GM12872 (cell line): ENCODE data around the gene CCDC24.
A peak's percentile ranks its signal among the peaks of the same experiment; 100 is the strongest.

Experiments used
- CTCF ChIP-seq: IDR thresholded peaks from 3 replicates; pipeline ENCODE4 v1.5.1; 2011; ENCODE audit warnings: low read depth, mild to moderate bottlenecking, low read length, moderate library complexity; ENCODE audit not compliant: insufficient read depth

The CCDC24 gene

GRCh38 chr1:44024903-44025525 is 33.6 kb downstream of the CCDC24 start:
- no peak for TF ChIP-seq CTCF

GRCh38 chr1:44025816-44026215 is 34.4 kb downstream of the CCDC24 start:
- no peak for TF ChIP-seq CTCF

- no peak for TF ChIP-seq CTCF
These were observed 35.9 kb downstream of the CCDC24 start for GRCh38 chr1:44027320-44027719.

- TF ChIP-seq CTCF: no peak
These were observed 38.0 kb downstream of the CCDC24 start for GRCh38 chr1:44029260-44029910.

GRCh38 chr1:44029911-44030604 is 38.7 kb downstream of the CCDC24 start:
- TF ChIP-seq CTCF: no peak

- TF ChIP-seq CTCF: peak; percentile 38
These were observed 39.3 kb downstream of the CCDC24 start for GRCh38 chr1:44030605-44031251.

GRCh38 chr1:44031252-44032169 is 40.1 kb downstream of the CCDC24 start, which contains the start of gene SLC6A9:
Gene SLC6A9, minus strand, starts transcription at chr1:44031462. Its CDS starts 7,185 bp downstream, at chr1:44024277.
- TF ChIP-seq CTCF: no peak
